ENCODE results near the gene TDRD9. TPM values are rescaled to one million over a fixed set of nuclear protein-coding genes. Genes with fewer than 3 reads are reported as not detected.

Gene TDRD9
- total RNA-seq, 1 experiment from 2014 or later = not detected

DNA sequence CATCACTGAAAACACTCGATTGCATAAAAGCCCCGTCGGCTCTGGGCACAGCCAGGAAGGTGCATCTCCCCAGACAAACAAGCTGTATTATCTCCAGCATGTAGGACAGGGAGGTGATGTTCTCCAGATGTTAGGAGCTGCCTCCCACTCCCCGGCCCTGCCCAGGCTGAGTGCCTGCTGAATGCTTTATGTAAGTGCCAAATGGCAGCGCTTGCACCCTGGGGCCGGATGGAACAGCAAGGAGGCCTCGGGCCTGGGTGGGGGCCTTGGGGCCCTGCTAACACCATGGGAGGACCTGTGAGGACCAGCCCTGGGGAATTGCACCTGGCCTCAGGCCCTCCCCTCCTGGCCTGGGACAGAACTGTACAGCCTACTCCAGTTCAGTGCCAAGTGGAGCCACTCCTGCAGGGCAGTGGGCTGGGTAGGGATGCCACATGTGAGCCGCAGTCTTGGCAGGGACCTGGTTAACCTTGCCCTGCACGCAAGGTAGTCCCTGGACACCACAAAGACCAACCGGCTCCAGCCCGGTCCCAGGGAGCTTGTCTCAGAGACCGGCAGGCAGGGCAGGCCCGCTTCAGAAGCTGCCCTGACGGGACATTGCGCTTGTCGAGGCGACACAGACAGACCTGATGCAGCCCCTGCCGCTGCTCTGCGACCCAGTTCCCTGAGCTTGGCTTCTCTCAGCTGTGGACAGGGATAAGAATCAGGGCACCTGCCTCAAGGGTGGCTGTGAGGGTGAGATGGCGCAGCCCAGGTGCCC, 45.6 kb upstream of the TDRD9 start:
- CTCF ChIA-PET = interaction anchor here (1.5 kb wide), 1 partner anchor 18 kb away, joined by 3 read pairs; no protein-coding TSS in a partner anchor
- Histone ChIP-seq H3K27ac (ENCODE audit: low read length) (no peak overlapping the region), H3K36me3 (ENCODE audit: control insufficient read depth, insufficient read depth, low read length) (no peaks in the 10 kb centered on the region), H3K27me3 (ENCODE audit: control insufficient read depth, insufficient read depth, low read length) (no peaks in the 10 kb centered on the region), H3K4me3 (ENCODE audit: low read depth in 2 of 2, low read length in 2 of 2) (no peak overlapping the region), H3K4me1 (ENCODE audit: control insufficient read depth, insufficient read depth, low read length) (peaks cover 12% of the 10 kb centered on the region), H3K9me3 (ENCODE audit: control insufficient read depth, insufficient read depth, low read depth, low read length) (no peaks in the 10 kb centered on the region)
- intact Hi-C loops (cut with micrococcal nuclease; ENCODE audit: unreplicated experiment) (no loop called here), in situ Hi-C loops (cut with HindIII; ENCODE audit: low pct_unique_long_range_greater_than_20kb, low sequenced_read_pairs) (no loop called here)
- DNase-seq (ENCODE audit: low read depth, low spot score) (no peak), ATAC-seq (no peak)
- BruUV-seq (replicated peaks) = no TSS peak
- TF ChIP-seq SIN3A (IDR thresholded peaks at IDR 0.05; ENCODE audit: borderline replicate concordance, insufficient read depth, low read depth, low read length) (no peak), TCF7L2 (IDR thresholded peaks at IDR 0.05; ENCODE audit: low read depth, low read length) (no peak), POLR2AphosphoS5 (IDR thresholded peaks at IDR 0.05; ENCODE audit: low read depth, low read length) (no peak)
- TF ChIP-seq, protein P1, sequence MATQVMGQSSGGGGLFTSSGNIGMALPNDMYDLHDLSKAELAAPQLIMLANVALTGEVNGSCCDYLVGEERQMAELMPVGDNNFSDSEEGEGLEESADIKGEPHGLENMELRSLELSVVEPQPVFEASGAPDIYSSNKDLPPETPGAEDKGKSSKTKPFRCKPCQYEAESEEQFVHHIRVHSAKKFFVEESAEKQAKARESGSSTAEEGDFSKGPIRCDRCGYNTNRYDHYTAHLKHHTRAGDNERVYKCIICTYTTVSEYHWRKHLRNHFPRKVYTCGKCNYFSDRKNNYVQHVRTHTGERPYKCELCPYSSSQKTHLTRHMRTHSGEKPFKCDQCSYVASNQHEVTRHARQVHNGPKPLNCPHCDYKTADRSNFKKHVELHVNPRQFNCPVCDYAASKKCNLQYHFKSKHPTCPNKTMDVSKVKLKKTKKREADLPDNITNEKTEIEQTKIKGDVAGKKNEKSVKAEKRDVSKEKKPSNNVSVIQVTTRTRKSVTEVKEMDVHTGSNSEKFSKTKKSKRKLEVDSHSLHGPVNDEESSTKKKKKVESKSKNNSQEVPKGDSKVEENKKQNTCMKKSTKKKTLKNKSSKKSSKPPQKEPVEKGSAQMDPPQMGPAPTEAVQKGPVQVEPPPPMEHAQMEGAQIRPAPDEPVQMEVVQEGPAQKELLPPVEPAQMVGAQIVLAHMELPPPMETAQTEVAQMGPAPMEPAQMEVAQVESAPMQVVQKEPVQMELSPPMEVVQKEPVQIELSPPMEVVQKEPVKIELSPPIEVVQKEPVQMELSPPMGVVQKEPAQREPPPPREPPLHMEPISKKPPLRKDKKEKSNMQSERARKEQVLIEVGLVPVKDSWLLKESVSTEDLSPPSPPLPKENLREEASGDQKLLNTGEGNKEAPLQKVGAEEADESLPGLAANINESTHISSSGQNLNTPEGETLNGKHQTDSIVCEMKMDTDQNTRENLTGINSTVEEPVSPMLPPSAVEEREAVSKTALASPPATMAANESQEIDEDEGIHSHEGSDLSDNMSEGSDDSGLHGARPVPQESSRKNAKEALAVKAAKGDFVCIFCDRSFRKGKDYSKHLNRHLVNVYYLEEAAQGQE (IDR thresholded peaks at IDR 0.05; ENCODE audit: insufficient read depth in 1 of 2, low read depth in 2 of 2, low read length in 1 of 2) = no peak
- TF ChIP-seq, protein P2, sequence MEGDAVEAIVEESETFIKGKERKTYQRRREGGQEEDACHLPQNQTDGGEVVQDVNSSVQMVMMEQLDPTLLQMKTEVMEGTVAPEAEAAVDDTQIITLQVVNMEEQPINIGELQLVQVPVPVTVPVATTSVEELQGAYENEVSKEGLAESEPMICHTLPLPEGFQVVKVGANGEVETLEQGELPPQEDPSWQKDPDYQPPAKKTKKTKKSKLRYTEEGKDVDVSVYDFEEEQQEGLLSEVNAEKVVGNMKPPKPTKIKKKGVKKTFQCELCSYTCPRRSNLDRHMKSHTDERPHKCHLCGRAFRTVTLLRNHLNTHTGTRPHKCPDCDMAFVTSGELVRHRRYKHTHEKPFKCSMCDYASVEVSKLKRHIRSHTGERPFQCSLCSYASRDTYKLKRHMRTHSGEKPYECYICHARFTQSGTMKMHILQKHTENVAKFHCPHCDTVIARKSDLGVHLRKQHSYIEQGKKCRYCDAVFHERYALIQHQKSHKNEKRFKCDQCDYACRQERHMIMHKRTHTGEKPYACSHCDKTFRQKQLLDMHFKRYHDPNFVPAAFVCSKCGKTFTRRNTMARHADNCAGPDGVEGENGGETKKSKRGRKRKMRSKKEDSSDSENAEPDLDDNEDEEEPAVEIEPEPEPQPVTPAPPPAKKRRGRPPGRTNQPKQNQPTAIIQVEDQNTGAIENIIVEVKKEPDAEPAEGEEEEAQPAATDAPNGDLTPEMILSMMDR (IDR thresholded peaks at IDR 0.05) = no peak
- POLR2A ChIA-PET = no interaction called here

DNA sequence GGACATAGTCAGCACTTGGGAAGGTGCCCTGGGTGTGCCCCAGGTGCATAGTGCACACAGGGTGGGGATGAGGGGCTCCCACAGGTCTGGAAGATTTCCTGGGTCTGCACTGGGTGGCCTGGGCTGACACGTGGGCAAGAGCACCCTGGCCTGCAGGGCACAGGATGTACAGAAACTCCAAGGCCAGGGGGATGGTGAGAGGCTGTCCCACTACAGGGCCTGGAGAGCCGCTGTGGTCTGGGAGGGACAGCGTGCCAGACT, 45.1 kb upstream of the TDRD9 start:
- TF ChIP-seq, protein P1 (IDR thresholded peaks at IDR 0.05; ENCODE audit: insufficient read depth in 1 of 2, low read depth in 2 of 2, low read length in 1 of 2) = no peak
- TF ChIP-seq POLR2AphosphoS5 (IDR thresholded peaks at IDR 0.05; ENCODE audit: low read depth, low read length) = no peak
- TF ChIP-seq TCF7L2 (IDR thresholded peaks at IDR 0.05; ENCODE audit: low read depth, low read length) = no peak
- TF ChIP-seq SIN3A (IDR thresholded peaks at IDR 0.05; ENCODE audit: borderline replicate concordance, insufficient read depth, low read depth, low read length) = no peak
- TF ChIP-seq, protein P2 (IDR thresholded peaks at IDR 0.05) = no peak
- no TSS peak for BruUV-seq (replicated peaks)
- in situ Hi-C loops (cut with HindIII; ENCODE audit: low pct_unique_long_range_greater_than_20kb, low sequenced_read_pairs) (no loop called here), intact Hi-C loops (cut with micrococcal nuclease; ENCODE audit: unreplicated experiment) (no loop called here)
- no peaks in the 10 kb centered on the region for H3K27me3 ChIP-seq (ENCODE audit: control insufficient read depth, insufficient read depth, low read length)
- POLR2A ChIA-PET = no interaction called here
- no peak overlapping the region for H3K27ac ChIP-seq (ENCODE audit: low read length)
- H3K9me3 ChIP-seq (ENCODE audit: control insufficient read depth, insufficient read depth, low read depth, low read length) = no peaks in the 10 kb centered on the region
- no peak overlapping the region for H3K4me3 ChIP-seq (ENCODE audit: low read depth in 2 of 2, low read length in 2 of 2)
- no peak for ATAC-seq
- CTCF ChIA-PET = no interaction called here
- no peak for DNase-seq (ENCODE audit: low read depth, low spot score)
- no peaks in the 10 kb centered on the region for H3K36me3 ChIP-seq (ENCODE audit: control insufficient read depth, insufficient read depth, low read length)
- H3K4me1 ChIP-seq (ENCODE audit: control insufficient read depth, insufficient read depth, low read length) = peaks cover 12% of the 10 kb centered on the region

All from Panc1 (cell line).